Measurements from ENCODE around the gene SCMH1. TPM values are rescaled to one million over a fixed set of nuclear protein-coding genes. Genes with fewer than 3 reads are reported as not detected.

Gene SCMH1
- total and polyA plus RNA-seq, 3 experiments from 2014 or later = 8.4 to 23.7 (median 23.3) TPM

GRCh38 chr1:41110286-41110685 is 131.8 kb downstream of the SCMH1 start:
- Mint-ChIP-seq H3K27me3 (no peaks in the 10 kb centered on the region), H3K36me3 (peaks cover 17 to 46% (median 22%) of the 10 kb centered on the region in 3 donors), H3K4me1 (no peaks in the 10 kb centered on the region), H3K27ac (peak overlapping the region in 1 of 8 donors; percentile 76), H3K4me3 (no peak overlapping the region), H3K9me3 (no peaks in the 10 kb centered on the region)
- Histone ChIP-seq H3K27ac (ENCODE audit: low read depth, low read length) (no peak overlapping the region), H3K27me3 (ENCODE audit: insufficient read depth, low read length, poor library complexity, severe bottlenecking) (no peaks in the 10 kb centered on the region), H3K4me3 (ENCODE audit: low read length) (no peak overlapping the region), H3K4me1 (ENCODE audit: insufficient read depth, low read length) (no peaks in the 10 kb centered on the region), H3K9me3 (ENCODE audit: low read length) (no peaks in the 10 kb centered on the region), H3K36me3 (ENCODE audit: insufficient read depth, low read length) (no peaks in the 10 kb centered on the region)
- ChIA-PET POLR2A (no interaction called here), CTCF (no interaction called here)
- DNase-seq = no peak

DNA sequence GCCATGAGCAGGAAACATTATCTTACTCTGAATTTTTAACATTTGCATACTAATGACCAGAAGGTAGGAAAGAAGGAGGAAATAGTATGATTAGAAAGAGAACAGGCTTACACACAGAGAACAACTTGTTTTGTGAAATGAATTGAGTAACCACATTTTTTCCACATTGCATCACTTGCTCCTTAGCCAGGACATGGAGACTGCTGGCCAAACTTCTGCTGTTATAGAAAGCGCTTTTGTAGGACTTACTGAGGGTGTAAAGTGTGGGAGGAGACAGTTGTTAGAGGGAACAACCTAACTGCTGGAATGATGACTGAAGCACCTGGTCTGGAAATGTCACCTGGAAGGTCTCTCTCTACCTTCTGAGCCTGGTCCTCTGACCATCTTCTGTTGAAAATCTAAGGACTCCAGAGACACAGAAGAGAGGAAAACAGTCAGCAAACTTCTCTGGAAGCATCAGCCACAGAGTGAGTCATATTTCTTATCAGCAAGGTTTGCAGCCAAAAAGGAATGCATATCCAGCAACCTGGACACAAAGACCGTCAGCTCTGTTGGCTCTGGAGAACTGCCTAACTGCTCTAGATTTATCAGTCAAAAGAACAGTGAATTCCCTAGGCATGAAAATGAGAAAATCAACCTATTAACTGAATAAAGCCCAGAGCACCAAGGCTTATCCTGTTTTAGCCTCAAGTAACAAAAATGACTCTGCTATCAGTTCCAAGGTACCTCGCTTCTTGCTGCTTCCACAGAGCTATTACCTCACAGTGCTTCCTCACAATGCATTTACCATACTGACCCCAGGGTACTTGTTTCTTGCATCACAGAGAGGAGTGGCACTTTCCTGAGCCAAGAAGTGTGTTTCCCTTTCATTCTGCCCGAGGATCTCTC is 132.6 kb downstream of the SCMH1 start:
- H3K9me3 Mint-ChIP-seq = no peaks in the 10 kb centered on the region
- ChIA-PET POLR2A (no interaction called here), CTCF (no interaction called here)
- H3K4me1 Mint-ChIP-seq = no peaks in the 10 kb centered on the region
- H3K27ac ChIP-seq (ENCODE audit: low read depth, low read length) = no peak overlapping the region
- no peak overlapping the region for H3K4me3 ChIP-seq (ENCODE audit: low read length)
- no peaks in the 10 kb centered on the region for H3K27me3 Mint-ChIP-seq
- H3K36me3 Mint-ChIP-seq = peaks cover 17 to 43% (median 22%) of the 10 kb centered on the region in 3 donors
- no peak for DNase-seq
- H3K27me3 ChIP-seq (ENCODE audit: insufficient read depth, low read length, poor library complexity, severe bottlenecking) = no peaks in the 10 kb centered on the region
- H3K27ac Mint-ChIP-seq = peak overlapping the region in 1 of 8 donors; percentile 76
- no peak overlapping the region for H3K4me3 Mint-ChIP-seq
- no peaks in the 10 kb centered on the region for H3K36me3 ChIP-seq (ENCODE audit: insufficient read depth, low read length)
- no peaks in the 10 kb centered on the region for H3K9me3 ChIP-seq (ENCODE audit: low read length)
- no peaks in the 10 kb centered on the region for H3K4me1 ChIP-seq (ENCODE audit: insufficient read depth, low read length)

DNA sequence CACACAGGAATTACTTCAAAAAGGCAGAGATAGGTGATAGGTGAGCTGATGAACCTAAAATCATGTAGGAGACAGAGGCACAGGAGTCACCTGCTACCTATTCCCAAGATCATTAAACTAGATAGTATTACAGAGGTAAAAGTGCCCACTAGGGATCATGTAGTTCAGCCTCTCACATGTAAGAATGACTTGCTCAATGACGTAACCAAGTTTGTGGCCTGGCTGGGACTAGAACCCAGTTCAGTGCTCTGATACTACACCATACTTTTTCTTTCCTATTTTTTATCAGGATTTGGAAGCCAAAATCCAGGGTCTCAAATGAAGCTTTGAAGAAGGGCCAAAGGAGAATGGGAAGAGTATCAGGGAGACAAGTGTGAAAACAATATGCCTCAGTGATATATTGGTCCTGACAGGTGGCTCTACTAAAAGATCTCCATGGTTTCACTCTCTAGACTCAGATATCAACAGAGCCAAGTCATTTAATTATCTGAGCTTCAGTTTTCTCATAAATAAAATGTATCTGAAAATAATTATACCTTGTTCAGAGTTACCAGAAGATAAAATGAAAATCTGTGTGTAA is 133.3 kb downstream of the SCMH1 start:
- Histone ChIP-seq H3K4me3 (ENCODE audit: low read length) (no peak overlapping the region), H3K27me3 (ENCODE audit: insufficient read depth, low read length, poor library complexity, severe bottlenecking) (no peaks in the 10 kb centered on the region), H3K27ac (ENCODE audit: low read depth, low read length) (no peak overlapping the region), H3K4me1 (ENCODE audit: insufficient read depth, low read length) (no peaks in the 10 kb centered on the region), H3K36me3 (ENCODE audit: insufficient read depth, low read length) (no peaks in the 10 kb centered on the region), H3K9me3 (ENCODE audit: low read length) (no peaks in the 10 kb centered on the region)
- H3K9me3 Mint-ChIP-seq = no peaks in the 10 kb centered on the region
- DNase-seq = no peak
- ChIA-PET POLR2A (no interaction called here), CTCF (no interaction called here)
- peaks cover 17 to 40% (median 24%) of the 10 kb centered on the region in 3 donors for H3K36me3 Mint-ChIP-seq
- no peaks in the 10 kb centered on the region for H3K4me1 Mint-ChIP-seq
- no peaks in the 10 kb centered on the region for H3K27me3 Mint-ChIP-seq
- H3K4me3 Mint-ChIP-seq = no peak overlapping the region
- H3K27ac Mint-ChIP-seq = no peak overlapping the region

- H3K9me3 ChIP-seq (ENCODE audit: low read length) = no peaks in the 10 kb centered on the region
- Mint-ChIP-seq H3K27ac (peak overlapping the region in 1 of 8 donors; percentile 63), H3K4me3 (no peak overlapping the region), H3K36me3 (peaks cover 3 to 10% (median 8%) of the 10 kb centered on the region in 3 donors), H3K4me1 (no peaks in the 10 kb centered on the region), H3K27me3 (no peaks in the 10 kb centered on the region), H3K9me3 (no peaks in the 10 kb centered on the region)
- H3K4me1 ChIP-seq (ENCODE audit: insufficient read depth, low read length) = no peaks in the 10 kb centered on the region
- no peak for DNase-seq
- no peaks in the 10 kb centered on the region for H3K27me3 ChIP-seq (ENCODE audit: insufficient read depth, low read length, poor library complexity, severe bottlenecking)
- POLR2A ChIA-PET = no interaction called here
- H3K27ac ChIP-seq (ENCODE audit: low read depth, low read length) = no peak overlapping the region
- no peak overlapping the region for H3K4me3 ChIP-seq (ENCODE audit: low read length)
- CTCF ChIA-PET = no interaction called here
- no peaks in the 10 kb centered on the region for H3K36me3 ChIP-seq (ENCODE audit: insufficient read depth, low read length)
These were observed 138.3 kb downstream of the SCMH1 start for GRCh38 chr1:41103766-41104165.

DNA sequence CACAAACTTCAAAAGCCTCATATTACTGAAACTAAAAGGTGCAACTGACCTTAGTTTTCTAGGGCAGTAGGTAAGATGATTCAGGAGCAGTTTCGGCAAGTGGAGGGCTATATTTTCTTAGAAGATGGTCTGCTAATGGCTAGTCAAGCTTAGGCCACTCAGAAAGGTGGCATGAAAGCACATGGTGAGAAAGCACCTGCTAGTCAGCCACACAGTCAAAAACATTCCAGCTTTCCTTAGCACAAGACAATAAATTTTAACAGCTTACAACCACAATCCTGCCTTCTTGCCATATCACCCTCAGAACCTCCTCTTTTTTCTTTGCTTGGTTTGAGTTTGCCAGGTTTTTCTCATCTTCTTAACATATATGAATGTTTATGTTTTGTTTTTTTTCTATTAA is 139.5 kb downstream of the SCMH1 start:
- Mint-ChIP-seq H3K27ac (peak overlapping the region in 1 of 8 donors; percentile 25), H3K27me3 (no peaks in the 10 kb centered on the region), H3K4me3 (no peak overlapping the region), H3K4me1 (no peaks in the 10 kb centered on the region), H3K36me3 (peaks cover 3 to 6% (median 3%) of the 10 kb centered on the region in 3 donors), H3K9me3 (no peaks in the 10 kb centered on the region)
- no peaks in the 10 kb centered on the region for H3K9me3 ChIP-seq (ENCODE audit: low read length)
- no peaks in the 10 kb centered on the region for H3K4me1 ChIP-seq (ENCODE audit: insufficient read depth, low read length)
- no peak overlapping the region for H3K27ac ChIP-seq (ENCODE audit: low read depth, low read length)
- DNase-seq = no peak
- no peaks in the 10 kb centered on the region for H3K36me3 ChIP-seq (ENCODE audit: insufficient read depth, low read length)
- no peak overlapping the region for H3K4me3 ChIP-seq (ENCODE audit: low read length)
- CTCF ChIA-PET = no interaction called here
- POLR2A ChIA-PET = no interaction called here
- no peaks in the 10 kb centered on the region for H3K27me3 ChIP-seq (ENCODE audit: insufficient read depth, low read length, poor library complexity, severe bottlenecking)

DNA sequence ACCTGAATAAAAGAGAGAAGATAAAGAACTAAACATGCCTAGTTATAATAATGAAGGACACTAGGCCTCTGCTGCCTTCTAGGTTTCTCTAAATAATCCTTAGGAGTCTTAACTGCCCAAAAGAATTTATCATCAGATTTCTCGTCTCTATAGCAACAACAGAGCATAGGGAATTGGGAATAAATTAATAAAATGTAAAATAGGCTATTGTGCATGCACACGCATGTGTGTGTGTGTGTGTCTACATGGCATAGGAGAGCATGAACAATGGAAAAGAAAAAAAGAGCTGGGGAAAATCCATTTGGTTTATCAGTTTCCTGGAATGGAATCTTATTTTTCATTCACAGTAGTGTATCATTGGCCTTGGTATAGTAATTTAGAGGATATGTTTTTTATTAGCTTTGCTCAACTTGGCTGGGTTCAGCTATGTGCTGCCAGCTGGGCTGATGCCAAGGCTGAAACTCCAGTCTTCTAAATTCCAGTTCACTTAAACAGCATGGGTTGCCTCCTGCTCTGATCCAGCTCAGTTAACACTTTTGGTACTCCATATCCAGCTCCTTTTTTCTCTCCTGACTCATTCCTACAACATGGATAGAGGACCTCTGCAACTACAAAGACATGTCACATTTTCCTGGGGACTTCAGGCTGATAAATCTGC is 140.0 kb downstream of the SCMH1 start:
- ChIA-PET CTCF (no interaction called here), POLR2A (no interaction called here)
- no peak overlapping the region for H3K27ac Mint-ChIP-seq
- H3K4me1 ChIP-seq (ENCODE audit: insufficient read depth, low read length) = no peaks in the 10 kb centered on the region
- H3K27me3 Mint-ChIP-seq = no peaks in the 10 kb centered on the region
- no peaks in the 10 kb centered on the region for H3K9me3 Mint-ChIP-seq
- no peaks in the 10 kb centered on the region for H3K9me3 ChIP-seq (ENCODE audit: low read length)
- H3K27me3 ChIP-seq (ENCODE audit: insufficient read depth, low read length, poor library complexity, severe bottlenecking) = no peaks in the 10 kb centered on the region
- DNase-seq = no peak
- H3K36me3 Mint-ChIP-seq = peaks cover 2 to 6% (median 3%) of the 10 kb centered on the region in 3 donors
- no peak overlapping the region for H3K4me3 Mint-ChIP-seq
- no peak overlapping the region for H3K27ac ChIP-seq (ENCODE audit: low read depth, low read length)
- no peak overlapping the region for H3K4me3 ChIP-seq (ENCODE audit: low read length)
- no peaks in the 10 kb centered on the region for H3K36me3 ChIP-seq (ENCODE audit: insufficient read depth, low read length)
- H3K4me1 Mint-ChIP-seq = no peaks in the 10 kb centered on the region

DNA sequence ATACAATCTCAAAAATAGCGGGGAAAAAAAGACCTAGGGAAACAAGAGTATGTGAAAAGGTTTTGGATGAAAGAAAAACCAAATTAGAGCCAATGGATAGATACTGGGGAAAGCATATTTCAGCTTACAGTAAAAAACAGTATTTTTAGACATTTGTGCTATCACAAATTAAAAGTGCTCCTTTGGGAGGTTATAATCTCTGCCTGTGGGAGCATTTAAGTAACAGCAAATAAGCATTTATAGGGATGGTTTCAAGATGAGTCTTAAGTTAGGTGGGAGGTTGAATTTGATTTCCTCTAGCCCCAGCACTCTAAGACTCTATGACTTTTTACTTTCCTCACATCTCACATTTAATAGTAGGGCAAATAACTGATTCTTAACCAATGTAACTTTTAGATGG is 141.0 kb downstream of the SCMH1 start:
- H3K9me3 Mint-ChIP-seq = no peaks in the 10 kb centered on the region
- H3K4me3 Mint-ChIP-seq = no peak overlapping the region
- no peaks in the 10 kb centered on the region for H3K27me3 ChIP-seq (ENCODE audit: insufficient read depth, low read length, poor library complexity, severe bottlenecking)
- CTCF ChIA-PET = no interaction called here
- H3K4me1 Mint-ChIP-seq = no peaks in the 10 kb centered on the region
- no peak overlapping the region for H3K27ac ChIP-seq (ENCODE audit: low read depth, low read length)
- H3K4me3 ChIP-seq (ENCODE audit: low read length) = no peak overlapping the region
- POLR2A ChIA-PET = no interaction called here
- H3K4me1 ChIP-seq (ENCODE audit: insufficient read depth, low read length) = no peaks in the 10 kb centered on the region
- DNase-seq = no peak
- no peaks in the 10 kb centered on the region for H3K27me3 Mint-ChIP-seq
- no peaks in the 10 kb centered on the region for H3K36me3 ChIP-seq (ENCODE audit: insufficient read depth, low read length)
- H3K36me3 Mint-ChIP-seq = peaks cover 0 to 4% (median 2%) of the 10 kb centered on the region in 3 donors
- no peaks in the 10 kb centered on the region for H3K9me3 ChIP-seq (ENCODE audit: low read length)
- no peak overlapping the region for H3K27ac Mint-ChIP-seq

DNA sequence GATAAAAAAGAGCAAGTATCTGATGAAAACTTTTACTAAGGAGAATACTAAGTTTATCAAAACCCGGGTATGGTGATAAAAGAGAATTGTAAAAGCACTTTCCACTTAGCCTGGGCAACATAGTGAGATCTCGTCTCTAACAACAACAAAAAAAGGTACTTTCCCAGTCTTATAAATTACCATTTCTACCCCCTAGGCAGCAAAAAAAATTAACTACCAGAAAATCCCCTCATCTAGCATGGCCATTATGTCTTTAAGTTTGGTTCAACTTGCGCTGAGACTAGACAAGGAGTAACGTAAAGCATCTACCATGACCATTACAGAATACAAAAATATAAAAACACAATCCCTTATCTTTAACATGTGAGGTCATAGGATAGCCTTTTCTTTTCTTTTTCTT is 141.9 kb downstream of the SCMH1 start:
- peak overlapping the region in 1 of 8 donors; percentile 10 for H3K27ac Mint-ChIP-seq
- no peaks in the 10 kb centered on the region for H3K9me3 Mint-ChIP-seq
- Histone ChIP-seq H3K4me1 (ENCODE audit: insufficient read depth, low read length) (no peaks in the 10 kb centered on the region), H3K27me3 (ENCODE audit: insufficient read depth, low read length, poor library complexity, severe bottlenecking) (no peaks in the 10 kb centered on the region), H3K27ac (ENCODE audit: low read depth, low read length) (no peak overlapping the region), H3K36me3 (ENCODE audit: insufficient read depth, low read length) (no peaks in the 10 kb centered on the region), H3K4me3 (ENCODE audit: low read length) (no peak overlapping the region), H3K9me3 (ENCODE audit: low read length) (no peaks in the 10 kb centered on the region)
- no peak overlapping the region for H3K4me3 Mint-ChIP-seq
- POLR2A ChIA-PET = no interaction called here
- H3K4me1 Mint-ChIP-seq = no peaks in the 10 kb centered on the region
- peaks cover 0 to 2% (median 2%) of the 10 kb centered on the region in 3 donors for H3K36me3 Mint-ChIP-seq
- no peak for DNase-seq
- H3K27me3 Mint-ChIP-seq = no peaks in the 10 kb centered on the region
- CTCF ChIA-PET = no interaction called here
